Measurements from ENCODE around the gene GLDN. TPM values are rescaled to one million over a fixed set of nuclear protein-coding genes. Genes with fewer than 3 reads are reported as not detected.

GLDN gene
- total RNA-seq, 1 experiment from 2014 or later: 0.77 TPM

DNA sequence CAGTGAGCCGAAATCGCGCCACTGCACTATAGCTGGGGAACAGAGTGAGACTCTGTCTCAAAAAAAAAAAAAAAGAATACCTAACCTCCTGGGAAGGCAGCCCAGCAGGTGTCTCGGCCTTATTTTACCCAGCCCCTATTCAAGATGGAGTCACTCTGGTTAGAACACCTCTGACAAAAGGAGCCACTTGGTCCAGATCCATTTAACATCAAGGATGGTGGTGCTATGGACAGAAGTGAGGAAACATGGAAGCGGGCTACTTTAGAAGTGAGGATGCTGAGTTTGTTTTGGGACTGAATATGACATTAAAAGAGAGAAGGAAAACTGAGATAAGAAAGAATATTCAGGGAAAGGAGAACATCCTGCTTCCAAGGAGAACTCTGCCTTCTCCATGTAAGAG, 14.7 kb downstream of the GLDN start:
- Mint-ChIP-seq H3K4me1 (peaks cover 4% of the 10 kb centered on the region; the same call in 1 of the 2 replicates), H3K27me3 (ENCODE audit: low read depth) (no peaks in the 10 kb centered on the region; the same call in 1 of the 2 replicates), H3K27ac (no peak overlapping the region), H3K36me3 (no peaks in the 10 kb centered on the region), H3K4me3 (no peak overlapping the region), H3K9me3 (no peaks in the 10 kb centered on the region)
- ChIA-PET CTCF (interaction anchor here (1.0 kb wide), 1 partner anchor 193 kb away, joined by 3 read pairs; no protein-coding TSS in a partner anchor), POLR2A (no interaction called here)
- no peak for DNase-seq (ENCODE audit: low spot score)
- TF ChIP-seq, protein P1, sequence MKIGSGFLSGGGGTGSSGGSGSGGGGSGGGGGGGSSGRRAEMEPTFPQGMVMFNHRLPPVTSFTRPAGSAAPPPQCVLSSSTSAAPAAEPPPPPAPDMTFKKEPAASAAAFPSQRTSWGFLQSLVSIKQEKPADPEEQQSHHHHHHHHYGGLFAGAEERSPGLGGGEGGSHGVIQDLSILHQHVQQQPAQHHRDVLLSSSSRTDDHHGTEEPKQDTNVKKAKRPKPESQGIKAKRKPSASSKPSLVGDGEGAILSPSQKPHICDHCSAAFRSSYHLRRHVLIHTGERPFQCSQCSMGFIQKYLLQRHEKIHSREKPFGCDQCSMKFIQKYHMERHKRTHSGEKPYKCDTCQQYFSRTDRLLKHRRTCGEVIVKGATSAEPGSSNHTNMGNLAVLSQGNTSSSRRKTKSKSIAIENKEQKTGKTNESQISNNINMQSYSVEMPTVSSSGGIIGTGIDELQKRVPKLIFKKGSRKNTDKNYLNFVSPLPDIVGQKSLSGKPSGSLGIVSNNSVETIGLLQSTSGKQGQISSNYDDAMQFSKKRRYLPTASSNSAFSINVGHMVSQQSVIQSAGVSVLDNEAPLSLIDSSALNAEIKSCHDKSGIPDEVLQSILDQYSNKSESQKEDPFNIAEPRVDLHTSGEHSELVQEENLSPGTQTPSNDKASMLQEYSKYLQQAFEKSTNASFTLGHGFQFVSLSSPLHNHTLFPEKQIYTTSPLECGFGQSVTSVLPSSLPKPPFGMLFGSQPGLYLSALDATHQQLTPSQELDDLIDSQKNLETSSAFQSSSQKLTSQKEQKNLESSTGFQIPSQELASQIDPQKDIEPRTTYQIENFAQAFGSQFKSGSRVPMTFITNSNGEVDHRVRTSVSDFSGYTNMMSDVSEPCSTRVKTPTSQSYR (CRISPR knock-in tag; IDR thresholded peaks at IDR 0.05): no peak
- TF ChIP-seq FOXJ3 (CRISPR knock-in tag; IDR thresholded peaks at IDR 0.05; ENCODE audit: borderline replicate concordance): no peak
- no peak for TF ChIP-seq NFYB (CRISPR knock-in tag; conservative IDR thresholded peaks at IDR 0.05; ENCODE audit: low read depth)
- TF ChIP-seq MXD4 (CRISPR knock-in tag; IDR thresholded peaks at IDR 0.05; ENCODE audit: borderline replicate concordance): no peak
- no peak for TF ChIP-seq SMAD4 (CRISPR knock-in tag; IDR thresholded peaks at IDR 0.05)
- TF ChIP-seq, protein P2, sequence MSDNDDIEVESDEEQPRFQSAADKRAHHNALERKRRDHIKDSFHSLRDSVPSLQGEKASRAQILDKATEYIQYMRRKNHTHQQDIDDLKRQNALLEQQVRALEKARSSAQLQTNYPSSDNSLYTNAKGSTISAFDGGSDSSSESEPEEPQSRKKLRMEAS (CRISPR knock-in tag; IDR thresholded peaks at IDR 0.05): no peak
- TF ChIP-seq, protein P3, sequence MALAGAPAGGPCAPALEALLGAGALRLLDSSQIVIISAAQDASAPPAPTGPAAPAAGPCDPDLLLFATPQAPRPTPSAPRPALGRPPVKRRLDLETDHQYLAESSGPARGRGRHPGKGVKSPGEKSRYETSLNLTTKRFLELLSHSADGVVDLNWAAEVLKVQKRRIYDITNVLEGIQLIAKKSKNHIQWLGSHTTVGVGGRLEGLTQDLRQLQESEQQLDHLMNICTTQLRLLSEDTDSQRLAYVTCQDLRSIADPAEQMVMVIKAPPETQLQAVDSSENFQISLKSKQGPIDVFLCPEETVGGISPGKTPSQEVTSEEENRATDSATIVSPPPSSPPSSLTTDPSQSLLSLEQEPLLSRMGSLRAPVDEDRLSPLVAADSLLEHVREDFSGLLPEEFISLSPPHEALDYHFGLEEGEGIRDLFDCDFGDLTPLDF (CRISPR knock-in tag; IDR thresholded peaks at IDR 0.05): no peak
- TF ChIP-seq, protein P4, sequence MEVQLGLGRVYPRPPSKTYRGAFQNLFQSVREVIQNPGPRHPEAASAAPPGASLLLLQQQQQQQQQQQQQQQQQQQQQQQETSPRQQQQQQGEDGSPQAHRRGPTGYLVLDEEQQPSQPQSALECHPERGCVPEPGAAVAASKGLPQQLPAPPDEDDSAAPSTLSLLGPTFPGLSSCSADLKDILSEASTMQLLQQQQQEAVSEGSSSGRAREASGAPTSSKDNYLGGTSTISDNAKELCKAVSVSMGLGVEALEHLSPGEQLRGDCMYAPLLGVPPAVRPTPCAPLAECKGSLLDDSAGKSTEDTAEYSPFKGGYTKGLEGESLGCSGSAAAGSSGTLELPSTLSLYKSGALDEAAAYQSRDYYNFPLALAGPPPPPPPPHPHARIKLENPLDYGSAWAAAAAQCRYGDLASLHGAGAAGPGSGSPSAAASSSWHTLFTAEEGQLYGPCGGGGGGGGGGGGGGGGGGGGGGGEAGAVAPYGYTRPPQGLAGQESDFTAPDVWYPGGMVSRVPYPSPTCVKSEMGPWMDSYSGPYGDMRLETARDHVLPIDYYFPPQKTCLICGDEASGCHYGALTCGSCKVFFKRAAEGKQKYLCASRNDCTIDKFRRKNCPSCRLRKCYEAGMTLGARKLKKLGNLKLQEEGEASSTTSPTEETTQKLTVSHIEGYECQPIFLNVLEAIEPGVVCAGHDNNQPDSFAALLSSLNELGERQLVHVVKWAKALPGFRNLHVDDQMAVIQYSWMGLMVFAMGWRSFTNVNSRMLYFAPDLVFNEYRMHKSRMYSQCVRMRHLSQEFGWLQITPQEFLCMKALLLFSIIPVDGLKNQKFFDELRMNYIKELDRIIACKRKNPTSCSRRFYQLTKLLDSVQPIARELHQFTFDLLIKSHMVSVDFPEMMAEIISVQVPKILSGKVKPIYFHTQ (CRISPR knock-in tag; IDR thresholded peaks at IDR 0.05): no peak
- TF ChIP-seq ZNF219 (CRISPR knock-in tag; IDR thresholded peaks at IDR 0.05; ENCODE audit: borderline replicate concordance): no peak
- TF ChIP-seq FOXP1 (CRISPR knock-in tag; IDR thresholded peaks at IDR 0.05; ENCODE audit: borderline replicate concordance): no peak
- no peak for TF ChIP-seq ZNF416 (CRISPR knock-in tag; IDR thresholded peaks at IDR 0.05)
- no peak for TF ChIP-seq NFATC4 (CRISPR knock-in tag; IDR thresholded peaks at IDR 0.05)
- no peak for ATAC-seq

DNA sequence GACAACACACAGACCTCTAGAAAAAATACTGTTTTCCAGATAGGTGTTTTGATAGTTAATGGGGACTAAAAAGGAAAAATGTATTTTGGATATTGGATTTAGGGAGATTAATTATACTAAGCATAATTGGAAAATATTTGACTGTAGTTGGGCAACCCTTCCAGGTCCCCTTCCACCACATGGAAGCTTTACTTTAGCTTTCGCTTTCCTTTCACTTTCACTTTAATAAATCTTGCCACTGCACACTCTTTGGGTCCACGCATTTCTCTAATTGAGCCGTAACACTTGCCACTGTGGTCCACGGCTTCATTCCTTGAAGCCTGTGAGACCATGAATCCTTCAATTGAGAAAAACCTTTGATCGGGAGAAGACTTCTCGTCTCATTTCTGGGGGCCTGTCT, 15.5 kb downstream of the GLDN start:
- Mint-ChIP-seq H3K27ac (no peak overlapping the region), H3K27me3 (ENCODE audit: low read depth) (no peaks in the 10 kb centered on the region), H3K36me3 (no peaks in the 10 kb centered on the region), H3K4me3 (no peak overlapping the region), H3K9me3 (no peaks in the 10 kb centered on the region), H3K4me1 (peaks cover 4% of the 10 kb centered on the region; the same call in 1 of the 2 replicates)
- ATAC-seq (no peak), DNase-seq (ENCODE audit: low spot score) (no peak)
- ChIA-PET CTCF (interaction anchor here (1.0 kb wide), 1 partner anchor 194 kb away, joined by 3 read pairs; no protein-coding TSS in a partner anchor), POLR2A (no interaction called here)
- TF ChIP-seq ESRRA (CRISPR knock-in tag; IDR thresholded peaks at IDR 0.05; ENCODE audit: borderline replicate concordance) (no peak), HMGA2 (CRISPR knock-in tag; IDR thresholded peaks at IDR 0.05) (no peak), SMAD3 (CRISPR knock-in tag; IDR thresholded peaks at IDR 0.05; ENCODE audit: borderline replicate concordance) (no peak), KAT7 (CRISPR knock-in tag; IDR thresholded peaks at IDR 0.05; ENCODE audit: borderline replicate concordance) (no peak), ZNF423 (CRISPR knock-in tag; IDR thresholded peaks at IDR 0.05) (no peak), GABPB1 (CRISPR knock-in tag; IDR thresholded peaks at IDR 0.05) (no peak), MYBL2 (CRISPR knock-in tag; IDR thresholded peaks at IDR 0.05) (no peak), OVOL2 (CRISPR knock-in tag; IDR thresholded peaks at IDR 0.05; ENCODE audit: borderline replicate concordance) (no peak)
- TF ChIP-seq, protein P3 (CRISPR knock-in tag; IDR thresholded peaks at IDR 0.05): no peak
- TF ChIP-seq, protein P5, sequence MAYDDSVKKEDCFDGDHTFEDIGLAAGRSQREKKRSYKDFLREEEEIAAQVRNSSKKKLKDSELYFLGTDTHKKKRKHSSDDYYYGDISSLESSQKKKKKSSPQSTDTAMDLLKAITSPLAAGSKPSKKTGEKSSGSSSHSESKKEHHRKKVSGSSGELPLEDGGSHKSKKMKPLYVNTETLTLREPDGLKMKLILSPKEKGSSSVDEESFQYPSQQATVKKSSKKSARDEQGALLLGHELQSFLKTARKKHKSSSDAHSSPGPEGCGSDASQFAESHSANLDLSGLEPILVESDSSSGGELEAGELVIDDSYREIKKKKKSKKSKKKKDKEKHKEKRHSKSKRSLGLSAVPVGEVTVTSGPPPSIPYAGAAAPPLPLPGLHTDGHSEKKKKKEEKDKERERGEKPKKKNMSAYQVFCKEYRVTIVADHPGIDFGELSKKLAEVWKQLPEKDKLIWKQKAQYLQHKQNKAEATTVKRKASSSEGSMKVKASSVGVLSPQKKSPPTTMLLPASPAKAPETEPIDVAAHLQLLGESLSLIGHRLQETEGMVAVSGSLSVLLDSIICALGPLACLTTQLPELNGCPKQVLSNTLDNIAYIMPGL (CRISPR knock-in tag; IDR thresholded peaks at IDR 0.05): no peak
- TF ChIP-seq, protein P6, sequence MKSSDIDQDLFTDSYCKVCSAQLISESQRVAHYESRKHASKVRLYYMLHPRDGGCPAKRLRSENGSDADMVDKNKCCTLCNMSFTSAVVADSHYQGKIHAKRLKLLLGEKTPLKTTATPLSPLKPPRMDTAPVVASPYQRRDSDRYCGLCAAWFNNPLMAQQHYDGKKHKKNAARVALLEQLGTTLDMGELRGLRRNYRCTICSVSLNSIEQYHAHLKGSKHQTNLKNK (CRISPR knock-in tag; IDR thresholded peaks at IDR 0.05): no peak
- TF ChIP-seq, protein P7, sequence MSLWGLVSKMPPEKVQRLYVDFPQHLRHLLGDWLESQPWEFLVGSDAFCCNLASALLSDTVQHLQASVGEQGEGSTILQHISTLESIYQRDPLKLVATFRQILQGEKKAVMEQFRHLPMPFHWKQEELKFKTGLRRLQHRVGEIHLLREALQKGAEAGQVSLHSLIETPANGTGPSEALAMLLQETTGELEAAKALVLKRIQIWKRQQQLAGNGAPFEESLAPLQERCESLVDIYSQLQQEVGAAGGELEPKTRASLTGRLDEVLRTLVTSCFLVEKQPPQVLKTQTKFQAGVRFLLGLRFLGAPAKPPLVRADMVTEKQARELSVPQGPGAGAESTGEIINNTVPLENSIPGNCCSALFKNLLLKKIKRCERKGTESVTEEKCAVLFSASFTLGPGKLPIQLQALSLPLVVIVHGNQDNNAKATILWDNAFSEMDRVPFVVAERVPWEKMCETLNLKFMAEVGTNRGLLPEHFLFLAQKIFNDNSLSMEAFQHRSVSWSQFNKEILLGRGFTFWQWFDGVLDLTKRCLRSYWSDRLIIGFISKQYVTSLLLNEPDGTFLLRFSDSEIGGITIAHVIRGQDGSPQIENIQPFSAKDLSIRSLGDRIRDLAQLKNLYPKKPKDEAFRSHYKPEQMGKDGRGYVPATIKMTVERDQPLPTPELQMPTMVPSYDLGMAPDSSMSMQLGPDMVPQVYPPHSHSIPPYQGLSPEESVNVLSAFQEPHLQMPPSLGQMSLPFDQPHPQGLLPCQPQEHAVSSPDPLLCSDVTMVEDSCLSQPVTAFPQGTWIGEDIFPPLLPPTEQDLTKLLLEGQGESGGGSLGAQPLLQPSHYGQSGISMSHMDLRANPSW (CRISPR knock-in tag; conservative IDR thresholded peaks at IDR 0.05; ENCODE audit: low read depth): no peak

All from WTC11 (cell line).